CD4-positive, alpha-beta T cell treated with Interleukin-21 for 1 hour (primary cell): ENCODE data around the gene PRAMEF18.
"Not testable (repeated sequence)": the region's sequence is repeated elsewhere in the genome, so short reads cannot be mapped to it uniquely, and the experiment has no call there.

Experiments
- DNase-seq: peaks from one replicate; pipeline ENCODE4 v3.0.0-alpha.2; 2020

PRAMEF18 gene

GRCh38 chr1:13201309-13201708 lies 24.6 kb downstream of the PRAMEF18 start, which contains the start of gene PRAMEF13:
Gene PRAMEF13, minus strand, starts transcription at chr1:13201409. Its CDS starts 1,820 bp downstream, at chr1:13199589.
- DNase-seq, result not testable (repeated sequence)
